GM12891 (cell line): ENCODE measurements around the gene NDUFV3. TPM values are rescaled to one million over a fixed set of nuclear protein-coding genes. Genes with fewer than 3 reads are reported as not detected.
A peak's percentile ranks its signal among the peaks of the same experiment; 100 is the strongest.
"Not testable (repeated sequence)": the region's sequence is repeated elsewhere in the genome, so short reads cannot be mapped to it uniquely, and the experiment has no call there.

ENCODE experiments used
- DNase-seq: peaks from one replicate; pipeline ENCODE4 v3.0.0; 2011; ENCODE audit warnings: low spot score; ENCODE audit not compliant: insufficient read length
- FAIRE-seq: peaks from 2 replicates; lab custom pipeline; 2011; peaks lifted over from hg19 to GRCh38; lab: Jason Lieb, UNC
- PAX5 ChIP-seq: IDR thresholded peaks from 2 replicates; pipeline ENCODE4 v1.6.1; 2011; ENCODE audit warnings: low read length, moderate library complexity, mild to moderate bottlenecking; ENCODE audit not compliant: insufficient read depth, severe bottlenecking
- POLR2A ChIP-seq: IDR thresholded peaks from 2 replicates; pipeline ENCODE4 v1.6.1; 2011; ENCODE audit warnings: low read depth, low read length, control low read depth
- POLR2AphosphoS5 ChIP-seq: IDR thresholded peaks from 2 replicates; pipeline ENCODE4 v1.6.1; 2011; ENCODE audit warnings: low read depth, low read length, control low read depth
- POU2F2 ChIP-seq: IDR thresholded peaks from 2 replicates; pipeline ENCODE4 v1.6.1; 2011; ENCODE audit warnings: low read depth, mild to moderate bottlenecking, control low read depth, low read length, moderate library complexity
- SPI1 ChIP-seq: IDR thresholded peaks from 2 replicates; pipeline ENCODE4 v1.6.1; 2011; ENCODE audit warnings: low read depth, low read length, control low read depth
- TAF1 ChIP-seq: IDR thresholded peaks from 2 replicates; pipeline ENCODE4 v1.6.1; 2011; ENCODE audit warnings: low read depth, low read length, control low read depth
- polyA plus RNA-seq: library from polyadenylated mRNA; unstranded; fragments of >200 nt; gene quantifications from one replicate; pipeline ENCODE4 v1.2.1, GENCODE V29; 2012; ENCODE audit warnings: low read depth, missing spikeins, inconsistent platforms; ENCODE audit not compliant: missing spikeins

Gene NDUFV3
- 20.3 TPM for polyA plus RNA-seq

DNA sequence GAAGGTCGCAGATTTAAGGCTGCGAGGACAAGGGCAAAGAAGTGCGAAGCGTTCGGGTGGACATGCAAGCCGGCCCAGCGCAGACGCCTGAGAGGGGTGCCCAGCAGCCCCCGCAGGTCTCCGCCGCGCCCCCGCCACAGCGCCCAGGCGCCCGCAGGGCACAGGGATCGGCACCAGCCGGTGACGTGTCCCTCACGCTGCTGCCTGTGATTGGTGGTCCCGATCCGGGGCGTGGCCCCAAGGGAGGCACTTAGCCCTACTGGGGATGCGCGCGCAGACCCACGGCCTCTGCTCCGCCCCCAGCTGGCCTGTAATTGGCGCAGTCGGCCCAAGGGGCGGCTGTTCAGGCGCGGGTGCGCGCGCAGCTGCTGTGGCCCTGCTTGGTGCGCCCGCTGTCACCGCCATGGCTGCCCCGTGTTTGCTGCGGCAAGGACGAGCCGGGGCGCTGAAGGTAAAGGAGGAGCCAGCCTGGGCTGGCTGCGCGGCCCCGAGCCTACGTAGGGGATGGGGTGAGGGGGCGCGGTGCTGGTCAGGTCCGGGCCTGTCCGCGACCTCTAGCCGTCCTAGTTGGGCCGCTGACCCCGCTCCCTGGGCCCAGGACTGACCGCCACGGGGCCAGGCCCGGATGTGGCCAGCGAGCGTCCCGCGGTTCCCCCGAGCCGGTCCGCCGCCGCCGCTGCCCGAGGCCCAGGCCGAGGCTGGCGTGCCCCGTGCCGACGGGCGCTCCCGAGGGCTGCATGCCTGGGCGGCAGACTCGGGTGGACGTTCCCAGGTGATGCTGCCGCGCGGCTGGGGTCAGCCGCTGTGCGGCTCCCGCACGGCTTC, at the start of gene NDUFV3:
TSS of gene NDUFV3 (plus strand) at position 379 of the 825 bp plus-strand sequence. CDS start at position 404, 25 bp downstream.
- DNase-seq (peak; percentile 98), FAIRE-seq (peak; percentile 100)
- TF ChIP-seq POLR2A (peak; percentile 87), TAF1 (peak; percentile 87), POU2F2 (0 out of 2 replicates have a peak, but pooled peaks have one; percentile 9), SPI1 (no peak), POLR2AphosphoS5 (peak; percentile 80), PAX5 (no peak)

DNA sequence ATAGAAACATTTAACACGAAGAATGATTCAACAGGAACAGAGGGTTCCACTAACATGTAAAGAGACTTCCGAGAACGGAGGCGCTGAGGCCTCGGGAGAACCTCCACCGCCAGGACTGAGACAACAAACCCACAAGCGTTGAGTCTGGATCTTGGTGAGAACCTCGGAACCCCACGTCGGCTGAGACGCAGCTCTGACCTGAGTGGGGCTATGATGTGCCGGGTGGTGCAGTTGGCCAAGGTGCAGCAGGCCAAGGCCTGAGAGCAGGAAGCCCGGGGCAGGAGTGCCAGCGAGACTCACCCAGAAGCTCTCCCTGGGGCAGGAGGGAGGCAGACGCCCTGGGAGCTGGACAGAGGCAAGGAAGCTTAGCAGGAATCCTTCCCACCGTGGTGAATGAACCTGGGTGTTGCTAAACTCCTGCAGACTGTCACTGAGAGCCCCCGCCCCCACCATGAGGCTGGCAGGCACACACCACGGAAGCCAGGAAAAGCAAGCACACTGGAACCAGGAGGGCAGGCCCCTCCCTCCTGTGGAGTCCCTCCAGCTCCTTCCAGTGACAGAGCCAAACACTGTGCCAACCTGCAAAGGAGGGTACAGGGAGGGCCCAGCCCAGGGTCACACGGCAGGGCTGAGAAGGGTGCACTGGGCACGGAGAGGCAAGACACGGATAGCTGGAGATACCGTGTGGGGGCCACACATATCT, 48.5 kb upstream of the NDUFV3 start:
- TF ChIP-seq POU2F2 (no peak), POLR2AphosphoS5 (no peak), TAF1 (no peak), POLR2A (no peak), SPI1 (no peak), PAX5 (no peak)
- no peak for FAIRE-seq
- peak; percentile 2 for DNase-seq

DNA sequence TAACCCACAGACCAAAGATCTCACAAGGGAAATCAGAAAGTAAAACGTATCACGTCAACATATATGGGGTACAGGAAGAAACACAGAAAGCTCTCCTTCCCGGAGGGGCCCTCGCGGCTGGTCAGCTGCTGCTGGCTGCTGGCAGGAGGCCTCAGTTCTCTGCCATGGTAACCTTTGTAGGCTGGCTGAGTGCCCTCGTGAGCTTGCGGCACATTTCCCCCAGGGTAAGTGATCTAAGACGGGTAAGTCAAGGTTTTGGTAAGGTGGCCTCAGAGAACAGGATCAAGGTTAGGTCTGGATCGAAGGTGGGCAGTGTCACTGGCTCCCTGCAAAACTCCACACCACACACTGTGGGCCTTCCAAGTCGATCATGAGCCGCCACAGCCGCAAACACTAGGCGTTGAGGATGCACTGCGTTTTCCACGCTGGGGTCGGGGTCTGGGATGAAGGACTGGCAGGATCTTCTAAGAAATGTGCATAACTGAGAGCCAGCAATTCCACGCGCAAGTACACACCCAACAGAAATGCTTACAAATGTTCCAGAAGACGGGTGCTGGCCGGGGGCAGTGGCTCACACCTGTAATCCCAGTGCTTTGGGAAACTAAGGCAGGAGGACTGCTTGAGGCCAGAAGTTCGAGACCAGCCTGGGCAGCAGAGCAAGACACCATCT, 47.7 kb upstream of the NDUFV3 start:
- TF ChIP-seq POU2F2: no peak
- no peak for TF ChIP-seq POLR2AphosphoS5
- no peak for TF ChIP-seq TAF1
- TF ChIP-seq PAX5: no peak
- no peak for TF ChIP-seq SPI1
- no peak for TF ChIP-seq POLR2A
- FAIRE-seq: no peak
- DNase-seq: peak; percentile 1

DNA sequence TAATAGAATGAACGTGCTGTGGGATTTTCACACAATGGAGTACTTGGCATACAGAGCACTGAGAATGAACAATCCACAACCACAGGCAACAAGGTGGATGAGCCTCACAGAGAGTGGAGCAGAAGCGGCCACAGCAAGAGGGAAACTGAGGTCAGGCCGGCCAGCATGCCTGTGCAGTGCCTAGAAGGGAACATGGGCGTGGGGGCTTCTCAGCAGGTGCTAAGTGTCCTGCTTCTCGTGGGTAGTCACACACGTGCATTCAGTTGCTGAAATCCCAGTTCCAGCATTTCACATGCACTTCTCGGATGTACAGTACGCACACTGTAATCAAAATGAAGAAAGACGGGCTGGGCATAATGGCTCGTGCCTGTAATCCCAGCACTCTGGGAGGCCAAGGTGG, 46.9 kb upstream of the NDUFV3 start:
- FAIRE-seq: no peak
- DNase-seq: no peak
- TF ChIP-seq POLR2AphosphoS5 (no peak), POU2F2 (no peak), POLR2A (no peak), SPI1 (no peak), TAF1 (no peak), PAX5 (no peak)

DNA sequence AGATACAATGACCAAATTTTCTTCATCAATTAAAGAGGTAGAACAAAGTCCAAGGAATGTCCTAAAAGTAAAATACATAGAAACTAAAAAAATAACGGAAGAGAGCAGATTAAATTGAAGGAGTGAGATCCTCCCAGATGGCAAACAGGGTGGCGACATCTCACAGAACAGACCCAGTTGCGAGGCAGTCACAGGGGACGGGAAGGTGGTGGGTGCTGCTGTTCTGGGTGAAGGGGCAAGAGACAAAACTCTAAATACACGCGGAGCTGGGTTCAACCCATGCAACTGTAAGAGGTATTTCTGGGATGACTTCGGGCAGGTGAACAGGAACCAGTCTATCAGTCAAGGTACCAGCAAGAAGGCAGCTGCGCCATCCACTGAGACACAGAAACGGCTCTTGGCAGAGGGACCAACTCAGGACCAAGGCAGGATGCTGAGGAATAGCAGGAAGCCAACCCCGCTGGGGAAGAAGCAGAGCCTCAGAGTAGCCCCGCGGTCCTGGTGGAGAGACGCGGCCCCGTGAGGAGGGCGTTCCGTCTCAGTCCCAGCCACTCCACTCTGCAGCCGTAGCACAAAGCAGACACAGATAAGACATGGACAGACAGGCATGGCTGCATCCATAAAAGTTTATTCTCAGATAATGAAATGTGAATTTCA, 45.9 kb upstream of the NDUFV3 start:
- DNase-seq (no peak), FAIRE-seq (no peak)

DNA sequence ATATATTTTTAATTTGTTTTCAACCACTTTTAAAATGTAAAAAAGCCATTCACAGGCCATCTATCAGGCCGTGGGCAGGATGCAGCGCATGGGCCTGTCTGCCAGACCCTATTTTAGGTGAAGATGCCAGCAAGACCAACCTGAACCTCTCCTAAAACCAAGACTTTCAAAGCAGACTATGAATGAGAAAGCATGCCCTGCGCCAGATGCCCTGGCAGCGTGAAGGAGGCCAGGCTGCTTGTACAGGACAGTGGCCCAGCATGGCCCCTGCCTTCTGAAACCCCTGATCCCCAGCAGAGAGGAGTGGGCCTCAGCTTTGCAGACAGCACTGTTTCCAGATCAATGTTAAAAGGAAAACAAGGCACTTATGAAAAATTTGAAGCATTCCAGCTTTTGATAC, 45.4 kb upstream of the NDUFV3 start:
- DNase-seq (no peak), FAIRE-seq (no peak)
- no peak for TF ChIP-seq POLR2A
- no peak for TF ChIP-seq TAF1
- no peak for TF ChIP-seq POU2F2
- TF ChIP-seq POLR2AphosphoS5: no peak
- TF ChIP-seq PAX5: no peak
- TF ChIP-seq SPI1: no peak

More for the DNA sequence above, 45.9 kb upstream of the NDUFV3 start:
- TF ChIP-seq TAF1 (no peak), POLR2A (no peak), POU2F2 (no peak), POLR2AphosphoS5 (no peak), SPI1 (no peak), PAX5 (no peak)

DNA sequence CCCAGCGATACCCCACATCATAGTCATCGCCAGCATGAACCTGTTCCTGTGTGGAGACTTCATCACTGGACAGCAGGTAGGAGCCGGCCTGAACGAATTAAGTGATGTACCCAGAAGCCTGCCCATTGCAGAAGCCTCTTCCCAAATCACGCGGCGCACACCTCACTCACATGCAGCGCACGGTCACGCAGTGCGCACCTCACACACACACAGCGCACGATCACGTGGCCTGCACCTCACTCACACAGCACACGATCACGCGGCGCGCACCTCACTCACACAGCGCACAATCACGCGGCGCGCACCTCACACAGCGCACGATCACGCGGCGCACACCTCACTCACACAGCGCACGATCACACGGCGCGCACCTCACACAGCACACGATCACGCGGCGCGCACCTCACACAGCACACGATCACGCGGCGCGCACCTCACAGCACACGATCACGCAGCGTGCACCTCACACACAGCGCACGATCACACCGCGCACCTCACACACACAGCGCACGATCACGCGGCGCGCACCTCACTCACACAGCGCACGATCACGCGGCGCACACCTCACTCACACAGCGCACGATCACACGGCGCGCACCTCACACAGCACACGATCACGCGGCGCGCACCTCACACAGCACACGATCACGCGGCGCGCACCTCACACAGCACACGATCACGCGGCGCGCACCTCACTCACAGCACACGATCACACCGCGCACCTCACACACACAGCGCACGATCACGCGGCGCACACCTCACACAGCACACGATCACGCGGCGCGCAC, 44.8 kb upstream of the NDUFV3 start:
- peak; percentile 59 for FAIRE-seq
- DNase-seq: not testable (repeated sequence)

DNA sequence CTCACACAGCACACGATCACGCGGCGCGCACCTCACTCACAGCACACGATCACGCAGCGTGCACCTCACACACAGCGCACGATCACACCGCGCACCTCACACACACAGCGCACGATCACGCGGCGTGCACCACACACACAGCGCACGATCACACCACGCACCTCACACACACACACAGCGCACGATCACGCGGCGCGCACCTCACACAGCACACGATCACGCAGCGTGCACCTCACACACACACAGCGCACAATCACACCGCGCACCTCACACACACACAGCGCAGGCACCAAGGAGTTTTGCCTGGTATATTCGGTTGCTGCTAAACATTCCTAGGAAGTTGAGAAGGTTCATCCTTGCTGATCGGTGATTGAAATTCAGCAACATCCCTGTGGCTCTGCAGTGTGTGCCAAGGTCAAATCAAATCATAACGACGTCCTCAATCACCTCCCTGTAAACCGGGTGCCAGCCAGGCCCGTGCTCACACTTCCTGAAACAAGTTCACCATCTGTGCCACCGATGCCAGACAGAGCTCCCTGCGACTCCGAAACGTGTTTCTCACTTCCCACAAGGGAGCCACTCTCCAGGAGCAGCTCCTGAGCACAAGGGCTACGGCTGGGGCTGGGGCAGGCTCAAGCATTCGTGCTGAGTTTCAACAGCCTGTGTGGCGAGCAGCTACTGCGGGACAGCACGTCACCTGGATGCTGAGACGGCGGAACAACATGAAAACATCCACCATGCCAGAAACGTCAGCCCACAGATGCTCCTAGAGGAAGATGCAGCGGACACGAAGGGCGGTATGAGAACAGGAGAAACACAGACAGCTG, 44.0 kb upstream of the NDUFV3 start:
- no peak for DNase-seq
- peak; percentile 80 for FAIRE-seq
- TF ChIP-seq PAX5: no peak
- no peak for TF ChIP-seq POU2F2
- TF ChIP-seq POLR2AphosphoS5: no peak
- TF ChIP-seq TAF1: no peak
- no peak for TF ChIP-seq POLR2A
- no peak for TF ChIP-seq SPI1
